Measurements from ENCODE around the gene ADCY7. TPM values are rescaled to one million over a fixed set of nuclear protein-coding genes. Genes with fewer than 3 reads are reported as not detected.

The ADCY7 gene
- total RNA-seq, 2 donors from 2014 or later = 8.5 to 17.1 TPM

DNA sequence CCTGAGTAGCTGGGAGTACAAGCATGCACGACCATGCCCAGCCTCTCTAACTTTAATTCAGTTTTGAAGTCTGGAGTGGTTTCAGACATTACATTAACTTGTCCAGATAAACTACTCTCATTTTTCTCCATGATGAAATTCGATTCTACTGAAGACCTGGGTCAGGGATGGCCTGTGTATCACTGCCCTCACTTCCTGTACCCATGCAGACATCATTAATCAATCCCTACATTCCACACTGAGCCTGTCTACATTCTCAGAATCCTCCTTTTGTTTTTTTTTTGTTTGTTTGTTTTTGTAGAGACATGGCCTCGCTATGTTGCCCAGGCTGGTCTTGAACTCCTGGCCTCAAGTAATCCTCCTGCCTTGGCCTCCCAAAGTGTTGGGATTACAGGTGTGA, 22.6 kb downstream of the ADCY7 start:
- no peaks in the 10 kb centered on the region for H3K36me3 ChIP-seq
- H3K9me3 ChIP-seq = no peaks in the 10 kb centered on the region
- no peak for DNase-seq (ENCODE audit: low spot score)
- H3K4me3 ChIP-seq = no peak overlapping the region
- no peak overlapping the region for H3K27ac ChIP-seq
- H3K27me3 ChIP-seq = no peaks in the 10 kb centered on the region
- TF ChIP-seq CTCF (IDR thresholded peaks at IDR 0.05) = no peak
- H3K4me1 ChIP-seq = peaks cover 0 to 9% of the 10 kb centered on the region in 2 donors

DNA sequence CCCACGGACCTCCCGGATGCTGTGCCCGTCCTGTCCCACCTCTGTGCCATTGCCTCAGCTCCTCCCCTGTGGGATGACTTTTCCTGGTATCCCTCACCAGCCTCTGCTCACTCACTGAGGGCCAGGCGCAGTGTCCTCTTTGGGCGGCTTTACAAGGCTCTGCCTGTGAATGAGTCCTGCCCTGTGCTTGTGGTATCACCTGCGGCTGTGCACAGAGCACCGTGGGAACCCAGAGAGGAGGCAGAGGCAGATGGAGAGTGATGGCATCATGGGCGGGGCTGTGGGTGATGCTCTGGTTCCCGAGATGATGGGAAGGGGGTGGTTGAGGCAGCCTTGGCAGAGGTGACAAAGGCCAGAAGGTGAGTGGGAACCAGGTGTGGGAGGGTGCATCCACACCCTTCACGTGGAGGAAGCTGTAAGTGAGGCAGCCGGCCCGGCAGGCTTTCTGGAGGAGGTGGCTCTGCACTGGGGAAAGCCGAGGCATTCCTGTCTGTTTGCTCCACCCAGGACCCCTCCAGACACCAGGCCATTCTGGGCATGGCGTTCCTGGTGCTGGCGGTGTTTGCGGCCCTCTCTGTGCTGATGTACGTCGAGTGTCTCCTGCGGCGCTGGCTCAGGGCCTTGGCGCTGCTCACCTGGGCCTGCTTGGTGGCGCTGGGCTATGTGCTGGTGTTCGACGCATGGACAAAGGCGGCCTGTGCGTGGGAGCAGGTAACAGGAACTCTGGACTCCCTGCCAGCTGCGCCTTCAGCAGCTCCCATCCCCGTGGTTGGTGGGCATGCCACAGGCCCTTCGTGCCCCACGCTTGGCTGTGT, 23.8 kb downstream of the ADCY7 start:
- TF ChIP-seq CTCF (IDR thresholded peaks at IDR 0.05) = no peak
- Histone ChIP-seq H3K27me3 (no peaks in the 10 kb centered on the region), H3K36me3 (no peaks in the 10 kb centered on the region)

GRCh38 chr16:50290856-50291255, 24.5 kb downstream of the ADCY7 start:
- no peak overlapping the region for H3K27ac ChIP-seq
- no peaks in the 10 kb centered on the region for H3K9me3 ChIP-seq
- H3K4me1 ChIP-seq = no peaks in the 10 kb centered on the region
- no peaks in the 10 kb centered on the region for H3K36me3 ChIP-seq
- no peak overlapping the region for H3K4me3 ChIP-seq
- DNase-seq (ENCODE audit: low spot score) = no peak
- TF ChIP-seq CTCF (IDR thresholded peaks at IDR 0.05) = no peak
- H3K27me3 ChIP-seq = no peaks in the 10 kb centered on the region

More for the DNA sequence above, 23.8 kb downstream of the ADCY7 start:
- Histone ChIP-seq H3K4me1 (no peaks in the 10 kb centered on the region), H3K27ac (no peak overlapping the region), H3K4me3 (no peak overlapping the region), H3K9me3 (no peaks in the 10 kb centered on the region)
- no peak for DNase-seq (ENCODE audit: low spot score)

- no peak overlapping the region for H3K27ac ChIP-seq
- DNase-seq (ENCODE audit: low spot score) = no peak
- TF ChIP-seq CTCF (IDR thresholded peaks at IDR 0.05) = no peak
- no peaks in the 10 kb centered on the region for H3K4me1 ChIP-seq
- H3K36me3 ChIP-seq = no peaks in the 10 kb centered on the region
- H3K9me3 ChIP-seq = no peaks in the 10 kb centered on the region
- H3K27me3 ChIP-seq = no peaks in the 10 kb centered on the region
- no peak overlapping the region for H3K4me3 ChIP-seq
Observed at GRCh38 chr16:50291719-50292565, 25.6 kb downstream of the ADCY7 start.

DNA sequence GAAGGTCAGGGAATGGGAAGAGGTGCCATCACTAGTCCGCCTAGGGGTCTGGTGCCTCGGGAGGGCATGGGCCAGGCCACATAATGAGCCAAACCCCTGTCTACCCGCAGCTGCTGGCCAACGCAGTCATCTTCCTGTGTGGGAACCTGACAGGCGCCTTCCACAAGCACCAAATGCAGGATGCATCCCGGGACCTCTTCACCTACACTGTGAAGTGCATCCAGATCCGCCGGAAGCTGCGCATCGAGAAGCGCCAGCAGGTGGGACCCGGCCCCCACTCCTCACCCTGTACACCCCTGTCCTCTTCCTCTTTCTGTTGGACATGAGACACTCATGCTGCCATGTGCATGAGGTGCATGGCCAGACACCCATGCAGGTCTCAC, 26.2 kb downstream of the ADCY7 start:
- no peak for DNase-seq (ENCODE audit: low spot score)
- no peak overlapping the region for H3K4me3 ChIP-seq
- no peaks in the 10 kb centered on the region for H3K9me3 ChIP-seq
- H3K4me1 ChIP-seq = peaks cover 0 to 3% of the 10 kb centered on the region in 2 donors
- TF ChIP-seq CTCF (IDR thresholded peaks at IDR 0.05) = no peak
- H3K27ac ChIP-seq = no peak overlapping the region
- H3K36me3 ChIP-seq = no peaks in the 10 kb centered on the region
- no peaks in the 10 kb centered on the region for H3K27me3 ChIP-seq
